ENCODE measurements around the gene FOXN1.
"Not testable (repeated sequence)": the region's sequence is repeated elsewhere in the genome, so short reads cannot be mapped to it uniquely, and the experiment has no call there.

The FOXN1 gene

DNA sequence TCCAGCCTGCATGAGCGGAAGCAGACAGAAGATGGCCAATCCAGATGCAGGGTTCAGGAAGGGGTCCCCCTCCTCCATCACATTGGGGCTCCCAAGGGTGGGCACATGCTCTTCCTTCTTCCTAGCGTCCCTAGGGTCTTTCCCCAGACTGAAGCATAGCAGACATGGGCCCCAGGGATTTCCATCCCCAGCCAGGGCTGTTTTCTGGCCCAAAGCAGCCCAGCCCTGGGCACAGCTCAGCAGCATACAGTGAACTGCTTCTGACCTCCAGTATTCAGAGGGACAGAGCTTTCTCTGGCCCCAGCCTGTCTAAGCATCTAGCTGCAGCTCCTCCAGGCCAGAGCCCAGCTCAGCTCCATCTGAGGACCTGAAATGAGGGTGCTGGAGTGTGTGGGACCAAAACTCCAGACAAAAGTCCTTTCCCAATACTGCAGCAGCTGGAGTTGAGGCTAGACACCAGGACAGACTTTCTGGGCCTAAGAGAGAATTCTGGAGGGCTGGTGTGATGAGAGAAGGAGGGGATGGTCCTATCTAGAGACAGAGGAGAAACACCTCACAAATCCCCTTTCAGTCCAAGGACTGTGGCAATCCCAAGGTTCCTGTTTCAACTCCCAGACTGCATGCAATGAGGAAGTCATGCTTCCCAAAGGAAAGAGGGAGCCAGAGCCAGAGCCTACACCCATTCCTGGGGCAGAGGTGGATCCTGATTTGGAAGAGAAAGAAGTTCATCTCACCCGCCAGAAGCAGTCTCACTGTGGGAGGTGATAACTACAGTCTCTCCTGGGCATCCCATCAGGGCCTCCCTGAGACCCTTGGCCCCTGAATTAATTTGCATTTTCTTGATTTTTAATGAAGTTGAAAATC lies 4.5 kb upstream of the FOXN1 start:
- no peak for DNase-seq

DNA sequence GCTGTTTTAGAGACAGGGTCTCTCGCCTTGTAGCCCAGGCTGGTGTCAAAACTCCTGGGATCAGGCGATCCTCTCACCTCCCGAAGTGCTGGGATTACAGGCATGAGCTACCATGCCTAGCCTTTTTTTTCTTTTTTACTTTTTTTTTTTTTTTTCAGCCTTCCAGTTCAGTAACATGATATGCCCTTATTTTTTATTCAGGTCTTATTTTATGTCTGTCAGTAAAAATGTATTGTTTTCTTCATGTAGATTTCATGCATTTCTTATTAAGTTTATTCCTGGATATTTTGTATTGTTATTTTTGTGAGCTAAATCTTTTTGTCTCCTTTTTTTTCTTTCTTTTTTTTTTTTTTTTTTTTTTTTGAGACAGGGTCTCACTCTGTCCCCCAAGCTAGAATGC lies 2.7 kb upstream of the FOXN1 start:
- no peak for DNase-seq

DNA sequence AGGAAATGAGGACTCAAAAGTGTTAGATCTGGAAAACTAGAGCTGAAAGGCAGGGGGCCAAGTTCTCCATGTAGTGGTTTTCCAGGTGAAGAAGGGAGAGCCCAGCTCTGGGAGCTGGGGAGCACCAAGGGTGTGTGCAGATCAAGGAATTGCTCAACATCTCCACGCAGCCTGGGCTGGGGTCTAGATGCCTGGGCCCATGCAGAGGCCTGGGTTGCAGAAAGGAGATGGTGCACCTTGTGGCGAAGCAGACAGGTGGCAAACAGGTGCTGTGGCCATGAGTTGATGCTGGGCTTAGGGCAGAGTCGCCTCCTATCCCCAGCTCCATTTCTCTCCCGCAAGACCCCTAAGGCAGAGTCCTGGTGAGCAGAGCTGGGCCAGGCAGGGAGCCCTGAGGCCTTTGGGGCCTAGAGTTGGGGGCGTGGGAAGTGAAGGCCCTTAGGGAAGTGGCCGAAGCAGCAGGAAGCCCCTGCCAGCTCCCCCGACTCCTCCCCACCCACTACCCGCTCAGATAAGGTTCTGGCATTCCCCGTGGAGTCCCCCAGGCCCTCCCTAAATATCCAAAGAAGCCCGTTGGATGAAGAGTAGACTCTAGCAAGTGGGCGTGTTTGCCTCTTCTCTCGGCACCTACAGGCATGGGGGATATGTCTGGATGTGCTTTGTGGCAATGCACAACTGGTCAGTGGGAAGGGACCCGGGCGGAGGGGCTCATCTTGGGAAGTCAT lies 777 bp downstream of the FOXN1 start:
- no peak for DNase-seq

DNA sequence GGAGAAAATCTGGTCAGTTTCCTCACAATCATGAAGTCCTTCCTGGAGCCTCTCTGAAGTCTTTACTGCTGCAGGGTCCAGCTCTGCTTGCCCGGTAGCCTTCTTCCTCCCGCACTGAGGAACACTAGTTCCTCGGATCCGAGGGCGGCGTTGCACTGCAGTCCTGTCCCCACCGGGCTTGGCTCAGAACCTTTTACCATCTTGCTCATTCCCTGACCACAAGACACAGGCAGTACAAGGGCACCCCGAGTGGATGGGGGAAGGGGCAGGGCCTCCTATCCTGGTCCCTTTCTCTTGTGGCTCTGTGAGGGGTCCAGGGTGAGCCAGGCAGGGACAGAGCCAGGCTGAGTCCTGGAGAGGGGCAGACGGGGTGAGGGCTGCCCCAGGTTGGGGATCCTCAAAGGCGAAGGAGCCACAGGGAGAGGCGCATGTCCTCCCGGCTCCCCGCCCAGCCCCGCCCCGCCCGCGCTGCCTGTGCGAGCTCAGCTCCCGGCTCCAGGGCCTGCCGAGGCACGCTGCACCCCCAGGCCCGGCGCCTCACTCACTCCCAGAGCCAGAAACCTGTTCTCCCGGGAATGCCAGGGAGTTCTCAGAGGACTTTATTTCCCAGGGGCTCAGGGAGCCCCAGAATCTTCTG lies 1.5 kb downstream of the FOXN1 start:
- no peak for DNase-seq

DNA sequence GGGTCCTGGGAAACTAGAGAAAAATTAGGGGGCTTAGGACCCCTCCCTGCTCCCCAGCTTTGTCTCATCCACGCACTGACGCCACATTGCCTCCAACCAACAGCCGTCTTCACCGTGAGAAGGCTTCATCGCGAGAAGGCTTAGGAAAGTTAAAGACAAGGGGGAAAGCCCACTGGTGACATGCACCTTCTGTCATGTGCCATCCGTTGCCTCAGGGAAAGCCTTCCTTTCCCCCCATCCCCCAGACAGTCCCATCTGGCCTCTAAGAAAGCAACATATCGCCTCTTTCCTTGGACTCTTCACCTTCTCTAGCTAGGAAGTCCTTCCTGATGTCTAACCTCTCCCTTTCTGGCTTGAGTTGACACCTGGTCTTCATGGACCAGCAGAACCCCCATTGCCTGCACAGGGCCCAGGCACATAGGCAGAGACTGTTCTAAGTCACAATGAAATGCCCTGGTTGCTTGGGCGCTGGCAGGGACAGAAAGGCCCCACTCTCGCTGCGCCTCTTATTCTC lies 2.1 kb downstream of the FOXN1 start:
- no peak for DNase-seq

DNA sequence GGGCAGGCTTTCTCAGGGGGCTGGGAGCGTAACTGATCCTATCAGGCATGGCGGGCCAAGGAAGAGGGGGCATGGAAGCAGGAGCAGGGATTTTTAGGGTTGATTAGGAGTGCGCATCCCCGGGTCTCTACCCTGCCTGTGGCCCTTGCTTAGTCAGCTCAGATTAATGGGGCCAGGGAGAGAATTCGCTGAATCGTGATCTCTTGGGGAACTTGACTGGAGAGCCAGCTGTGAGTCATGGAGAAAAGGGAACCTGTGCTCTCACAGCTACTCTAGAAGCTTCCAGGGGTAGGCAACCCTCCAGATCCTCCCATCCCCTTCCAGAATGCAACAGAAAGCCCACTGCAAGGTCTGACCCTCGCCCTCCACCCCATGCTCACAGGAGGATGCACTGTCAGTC lies 3.6 kb downstream of the FOXN1 start:
- no peak for DNase-seq

DNA sequence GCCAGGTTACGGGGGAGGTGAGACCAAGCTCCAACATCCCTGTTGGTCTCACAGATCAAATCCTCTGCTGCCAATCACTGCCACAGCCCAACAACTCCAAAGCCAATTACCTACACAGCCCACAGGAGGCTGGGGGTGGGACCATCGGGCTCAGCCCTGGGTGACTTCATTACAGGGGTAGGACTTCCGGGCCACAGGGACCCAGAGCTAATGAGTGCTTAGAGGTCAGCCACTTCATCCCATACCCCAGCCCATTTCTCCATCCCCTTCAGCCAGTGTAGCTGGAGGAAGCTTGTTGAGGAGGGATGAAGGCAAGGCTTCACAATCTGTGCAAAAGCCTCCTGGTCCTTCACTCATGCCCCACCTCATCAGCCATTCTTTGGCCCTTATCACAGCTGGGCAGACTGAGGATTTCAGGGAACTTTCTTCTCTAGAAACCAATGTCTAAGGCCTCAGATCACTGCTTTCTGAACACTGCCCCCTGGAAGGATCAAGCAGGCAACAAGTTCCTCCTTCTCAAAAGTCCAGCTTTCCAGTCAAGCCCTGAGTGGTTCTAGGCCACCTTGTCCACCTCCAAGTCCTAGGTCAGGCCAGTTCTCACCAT lies 5.8 kb downstream of the FOXN1 start:
- no peak for DNase-seq

DNA sequence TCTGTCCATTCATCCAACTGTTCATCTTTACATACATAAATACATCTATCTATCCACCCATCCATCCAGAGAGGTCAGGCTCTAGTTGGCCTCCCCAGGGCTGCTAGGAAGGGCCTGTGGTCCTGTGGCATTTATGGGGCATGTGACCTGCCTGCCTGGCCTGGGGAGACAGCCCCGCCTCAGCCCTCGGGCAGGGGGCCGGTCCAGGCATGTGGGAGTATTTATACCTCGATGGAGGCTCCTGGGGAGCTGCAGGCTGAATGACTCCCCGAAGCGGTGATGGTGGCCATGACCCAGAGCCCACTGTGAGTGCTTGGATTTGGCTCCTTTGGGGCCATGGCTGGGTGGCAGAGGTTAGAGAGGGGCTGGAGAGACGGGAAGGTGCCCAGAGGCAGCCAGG lies 7.3 kb downstream of the FOXN1 start:
- DNase-seq, result no peak

DNA sequence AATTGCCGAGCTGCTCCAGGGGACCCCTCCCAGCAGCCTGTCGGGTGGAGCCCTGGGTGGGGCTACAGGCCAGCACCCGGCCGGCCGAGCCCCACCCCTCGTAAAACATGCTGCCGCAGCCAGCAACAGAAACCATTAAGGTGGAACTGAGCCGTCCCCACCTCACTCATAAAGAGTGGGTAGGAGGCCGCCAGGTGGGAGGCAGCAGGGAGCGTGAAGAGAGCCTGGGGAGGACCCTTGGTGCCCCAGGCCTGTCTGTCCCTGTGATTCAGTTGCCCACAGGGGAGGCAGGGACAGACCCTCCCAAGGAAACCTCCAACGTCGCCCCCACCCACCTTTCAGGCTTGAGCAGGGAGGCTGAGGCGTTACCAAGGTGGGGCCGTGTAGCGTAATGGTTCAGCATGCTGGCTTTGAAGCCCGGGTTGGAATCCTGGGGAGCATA lies 8.4 kb downstream of the FOXN1 start:
- no peak for DNase-seq

DNA sequence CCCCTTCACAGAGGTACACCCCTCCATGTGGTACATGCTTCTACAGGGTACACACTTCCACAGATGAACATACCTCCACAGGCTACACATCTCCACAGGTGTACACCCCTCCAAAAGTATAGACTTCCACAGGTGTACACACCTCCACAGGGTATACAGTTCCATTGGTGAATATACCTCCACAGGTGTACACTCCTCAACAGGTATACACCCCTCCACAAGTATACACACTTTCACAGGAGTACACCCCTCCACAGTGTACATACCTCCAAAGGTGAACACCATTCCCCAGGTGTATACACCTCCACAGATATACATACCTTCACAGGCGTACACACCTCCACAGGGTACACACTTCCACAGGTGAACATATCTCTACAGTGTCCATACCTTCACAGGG lies 9.4 kb downstream of the FOXN1 start:
- no peak for DNase-seq

DNA sequence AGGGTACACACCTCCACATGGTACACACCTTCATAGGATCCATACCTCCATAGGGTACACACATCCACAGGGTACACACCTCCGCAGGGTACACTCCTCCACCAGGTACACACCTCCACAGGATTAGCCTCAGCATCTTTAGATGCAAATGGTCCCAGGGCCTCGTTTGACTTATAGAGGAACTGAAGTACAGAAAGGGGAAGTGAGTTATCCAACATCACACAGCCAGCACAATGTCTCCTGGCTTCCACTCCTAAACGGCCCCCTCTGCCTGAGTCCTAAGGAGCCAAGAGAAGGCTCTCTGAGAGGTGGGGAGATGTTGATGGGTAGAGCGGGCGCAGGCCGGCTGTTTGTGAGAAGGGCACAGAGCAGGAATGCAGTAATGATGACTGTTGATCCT lies 12.0 kb downstream of the FOXN1 start:
- DNase-seq, result no peak

DNA sequence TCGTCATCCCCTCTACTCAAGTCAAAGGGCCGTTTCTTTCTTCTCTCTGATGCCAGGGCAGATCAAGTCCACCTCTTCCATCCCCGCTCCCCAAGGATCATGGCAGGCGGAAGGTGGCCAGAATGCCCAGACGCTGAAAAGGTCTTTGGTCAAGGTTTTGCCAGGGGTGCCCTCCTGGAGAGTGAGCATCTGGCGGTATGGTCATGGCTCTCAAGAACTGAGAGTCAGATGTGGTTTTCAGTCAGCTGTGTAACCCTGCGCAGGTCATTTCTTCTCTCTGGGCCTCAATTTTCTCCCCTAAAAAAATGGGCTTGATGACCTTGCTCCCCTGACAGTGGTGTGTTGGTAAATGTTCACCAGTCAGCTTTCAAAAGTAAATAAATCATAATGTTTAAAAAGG lies 12.4 kb downstream of the FOXN1 start:
- DNase-seq, result no peak

DNA sequence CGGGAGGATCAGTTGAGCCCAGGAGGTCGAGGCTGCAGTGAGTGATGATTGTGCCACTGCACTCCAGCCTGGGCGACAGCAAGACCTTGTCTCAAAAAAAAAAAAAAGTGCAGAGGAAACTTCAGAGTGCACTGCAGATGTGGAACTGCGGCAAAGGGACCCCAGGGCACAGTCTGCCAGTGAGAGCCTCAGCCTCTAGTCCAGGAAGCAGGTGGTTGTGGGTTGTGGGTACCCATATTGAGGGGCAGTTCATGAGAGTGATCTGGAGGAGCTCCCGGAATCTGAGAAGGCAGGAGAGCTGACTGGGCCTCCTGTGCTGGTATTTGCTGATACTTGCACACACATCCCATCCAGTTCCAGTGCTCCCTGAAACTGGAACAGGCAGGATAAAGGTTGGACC lies 13.1 kb downstream of the FOXN1 start:
- DNase-seq, result no peak

DNA sequence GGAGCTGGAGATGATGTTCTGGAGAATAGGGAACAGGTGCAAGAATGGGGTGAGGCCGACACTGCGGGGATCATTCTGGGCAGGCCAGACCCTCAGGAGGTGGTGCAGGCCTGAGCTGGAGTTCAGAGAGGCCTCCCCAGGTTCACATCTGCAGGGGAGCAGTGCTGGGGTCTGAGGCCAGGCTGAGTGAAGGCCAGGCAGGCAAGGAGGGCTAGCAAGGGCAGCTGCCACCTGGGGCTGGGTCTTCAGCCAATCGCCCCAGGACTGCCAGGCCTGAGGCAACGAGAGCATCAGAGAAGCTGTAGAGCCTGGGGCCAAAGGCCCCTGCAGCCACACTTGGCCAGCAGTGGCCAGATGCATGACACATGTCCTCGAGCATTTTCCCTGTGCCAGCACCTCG lies 14.5 kb downstream of the FOXN1 start:
- DNase-seq, result no peak

DNA sequence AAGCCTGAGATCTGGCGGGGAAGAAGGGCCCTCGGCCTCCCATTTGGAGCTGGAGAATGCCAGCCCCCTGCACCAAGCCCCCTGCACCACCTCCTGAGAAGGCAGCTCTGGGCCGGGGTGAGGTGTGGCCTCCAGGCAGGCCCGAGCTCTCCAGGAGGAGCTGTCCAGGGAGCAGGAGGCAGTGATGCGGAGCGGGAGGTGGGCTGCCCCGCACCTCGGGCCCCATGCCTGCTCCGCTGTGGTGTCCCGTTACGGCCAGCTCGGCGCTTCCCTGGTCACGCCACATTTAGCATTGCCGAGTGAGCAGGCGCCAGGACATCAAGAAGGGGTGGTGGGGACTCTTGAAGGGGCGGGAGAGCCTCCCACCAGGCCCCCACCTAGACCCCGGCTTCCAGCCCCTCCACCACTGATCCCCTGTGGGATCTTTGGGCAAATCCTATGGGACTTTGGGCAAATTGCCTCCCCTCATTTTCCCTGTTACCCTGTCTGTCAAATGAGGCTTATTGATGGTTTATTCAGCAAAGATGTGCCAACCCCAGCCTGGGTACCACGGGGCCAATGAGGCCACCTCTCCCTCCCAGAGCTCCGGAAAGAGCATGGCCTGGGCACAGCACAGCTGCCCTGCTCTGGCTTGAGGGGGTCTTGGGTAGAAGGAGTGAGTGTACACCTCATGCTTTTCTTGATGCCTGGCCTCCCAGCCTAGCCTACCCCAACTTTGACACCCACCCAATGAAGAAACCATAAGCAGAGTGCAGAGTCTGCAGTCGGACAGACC lies 15.3 kb downstream of the FOXN1 start:
- DNase-seq, result no peak

DNA sequence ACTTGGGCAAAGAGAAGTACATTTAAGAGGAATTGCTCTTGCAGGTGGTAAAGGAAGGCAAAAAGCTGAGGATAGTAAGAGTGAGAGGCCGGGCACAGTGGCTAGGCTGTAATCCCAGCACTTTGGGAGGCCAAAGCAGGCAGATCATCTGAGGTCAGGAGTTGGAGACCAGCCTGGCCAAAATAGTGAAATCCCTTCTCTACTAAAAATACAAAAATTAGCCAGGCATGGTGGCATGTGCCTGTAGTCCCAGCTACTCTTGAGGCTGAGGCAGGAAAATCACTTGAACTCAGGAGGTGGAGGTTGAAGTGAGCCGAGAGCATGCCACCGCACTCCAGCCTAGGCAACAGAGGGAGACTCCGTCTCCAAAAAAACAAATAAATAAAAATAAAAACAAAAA lies 16.1 kb downstream of the FOXN1 start:
- not testable (repeated sequence) for DNase-seq

DNA sequence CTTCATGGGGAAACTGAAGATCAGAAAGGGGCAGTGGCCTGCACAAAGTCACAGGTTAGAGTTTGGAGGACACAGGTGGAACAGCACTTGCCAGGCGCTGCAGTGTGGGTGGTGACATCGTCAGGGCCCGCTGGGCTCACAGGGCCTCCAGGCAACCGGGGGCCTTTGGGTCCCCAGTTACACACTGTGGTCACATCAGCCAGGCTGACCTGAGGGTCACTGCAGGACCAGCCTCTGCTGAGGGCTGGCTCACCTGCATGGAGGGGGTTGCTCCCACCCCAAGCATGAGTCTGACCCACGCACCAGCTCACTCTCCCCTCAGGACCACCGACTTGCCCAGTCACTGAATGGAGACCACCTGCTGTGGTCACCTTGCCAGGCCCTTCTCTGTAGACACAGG lies 17.0 kb downstream of the FOXN1 start:
- no peak for DNase-seq

DNA sequence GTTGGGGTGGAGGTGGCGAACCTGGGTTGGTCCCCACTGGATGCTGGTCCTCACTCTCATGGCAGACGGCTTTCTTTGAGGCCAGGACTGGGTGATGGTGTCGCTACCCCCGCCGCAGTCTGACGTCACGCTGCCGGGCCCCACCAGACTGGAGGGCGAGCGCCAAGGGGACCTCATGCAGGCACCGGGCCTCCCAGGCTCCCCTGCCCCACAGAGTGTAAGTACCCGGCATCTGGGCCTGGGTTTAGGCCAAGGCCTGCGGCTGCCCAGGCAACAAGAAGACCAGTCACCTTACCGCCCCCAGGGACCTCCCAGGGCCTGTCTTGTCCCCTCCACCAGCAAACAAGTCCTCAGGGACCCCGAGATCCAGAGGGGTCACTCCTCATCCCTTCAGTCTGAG lies 17.7 kb downstream of the FOXN1 start:
- no peak for DNase-seq

DNA sequence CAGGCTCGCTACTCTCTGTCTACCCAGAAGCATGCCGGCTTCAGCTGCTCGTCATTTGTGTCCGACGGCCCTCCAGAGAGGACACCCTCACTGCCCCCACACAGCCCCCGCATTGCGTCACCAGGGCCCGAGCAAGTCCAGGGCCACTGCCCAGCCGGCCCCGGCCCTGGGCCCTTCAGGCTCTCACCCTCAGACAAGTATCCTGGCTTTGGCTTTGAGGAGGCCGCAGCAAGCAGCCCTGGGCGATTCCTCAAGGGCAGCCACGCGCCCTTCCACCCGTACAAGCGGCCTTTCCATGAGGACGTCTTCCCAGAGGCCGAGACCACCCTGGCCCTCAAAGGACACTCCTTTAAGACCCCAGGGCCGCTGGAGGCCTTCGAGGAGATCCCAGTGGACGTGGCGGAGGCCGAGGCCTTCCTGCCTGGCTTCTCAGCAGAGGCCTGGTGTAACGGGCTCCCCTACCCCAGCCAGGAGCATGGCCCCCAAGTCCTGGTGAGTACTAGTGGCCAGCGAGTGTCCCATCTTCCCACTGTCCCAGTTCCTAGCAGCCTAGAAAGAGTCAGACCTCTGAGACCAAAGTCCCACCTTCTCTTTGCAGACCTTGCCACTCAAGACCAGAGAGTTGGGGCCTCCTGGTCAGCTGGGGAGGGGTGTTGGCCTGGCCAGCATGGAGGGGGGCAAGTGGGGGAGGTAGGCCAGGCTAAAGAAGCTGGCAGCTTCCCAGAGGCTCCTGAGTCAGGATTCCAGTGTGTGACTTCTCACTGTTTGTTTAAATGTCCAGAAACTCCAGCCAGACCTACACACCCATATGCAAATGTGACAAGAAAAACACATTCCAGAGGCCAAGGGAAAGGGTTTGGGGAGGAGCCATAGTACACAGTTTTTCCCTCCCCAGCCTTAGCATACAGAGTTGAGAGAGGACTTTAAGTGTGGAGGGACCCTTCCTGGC lies 18.6 kb downstream of the FOXN1 start:
- DNase-seq, result no peak

DNA sequence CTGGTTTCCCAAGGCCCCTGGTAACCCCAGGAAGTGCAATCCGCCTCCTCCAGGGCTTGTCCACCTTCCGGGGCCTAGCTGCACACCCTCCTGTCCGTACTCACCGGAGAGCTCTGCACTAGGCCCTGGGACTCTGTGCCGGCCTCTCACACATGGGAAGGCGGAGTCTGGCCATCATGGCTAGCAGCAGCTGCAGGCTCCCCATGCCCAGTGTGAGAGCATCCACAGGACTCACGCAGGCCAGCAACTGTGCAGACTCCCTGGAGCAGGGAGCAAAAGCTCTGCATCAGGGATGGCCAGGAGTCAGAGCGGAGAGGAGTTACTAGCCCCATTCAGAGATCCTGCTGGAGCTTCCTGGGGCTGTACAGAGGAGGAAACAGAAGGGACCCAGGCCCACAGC lies 20.2 kb downstream of the FOXN1 start:
- DNase-seq, result no peak

DNA sequence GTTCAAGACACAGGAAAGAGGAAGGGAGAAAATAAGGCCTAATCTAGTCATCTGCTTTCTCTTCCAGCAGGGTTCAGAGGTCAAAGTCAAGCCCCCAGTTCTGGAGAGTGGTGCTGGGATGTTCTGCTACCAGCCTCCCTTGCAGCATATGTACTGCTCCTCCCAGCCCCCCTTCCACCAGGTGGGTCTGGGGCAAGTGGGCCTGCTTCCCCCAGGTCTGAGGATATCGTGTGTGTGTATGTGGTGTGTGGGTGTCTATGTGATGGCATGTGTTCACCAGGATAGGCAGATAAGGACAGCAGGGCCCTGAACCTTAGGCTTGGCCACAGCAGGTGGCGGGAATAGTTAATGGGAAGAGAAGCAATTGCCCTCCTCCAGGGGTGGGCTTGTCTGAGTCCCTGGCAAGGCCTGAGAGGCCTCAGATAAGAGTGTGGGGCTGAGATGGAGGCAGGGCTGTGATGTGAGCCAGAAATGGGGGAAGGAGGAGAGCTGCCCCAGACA lies 21.1 kb downstream of the FOXN1 start:
- no peak for DNase-seq
